NCI-H2107 treated with DMSO at 0.1 percent for 48 hours (cell line): ENCODE measurements around the gene INO80E.

Source experiments
- DNase-seq: peaks from one replicate; lab custom pipeline; 2025; ENCODE audit not compliant: unreplicated experiment; lab: John Stamatoyannopoulos, UW

Gene INO80E

GRCh38 chr16:29992344-29992967 lies 3.6 kb upstream of the INO80E start:
- no peak for DNase-seq

GRCh38 chr16:29993191-29993902 lies 2.7 kb upstream of the INO80E start:
- no peak for DNase-seq

- DNase-seq = no peak
Observed at GRCh38 chr16:29993903-29994599, 2.0 kb upstream of the INO80E start.

- DNase-seq = no peak
Observed at GRCh38 chr16:29994600-29995323, 1.3 kb upstream of the INO80E start.

- peak; percentile 70 for DNase-seq
Observed at GRCh38 chr16:29995324-29995910, 624 bp upstream of the INO80E start, which contains the start of gene HIRIP3. Gene HIRIP3 (minus strand): TSS chr16:29995617. CDS start chr16:29995605, 12 bp downstream.

- no peak for DNase-seq
Observed at GRCh38 chr16:29996766-29997250, 767 bp downstream of the INO80E start.

GRCh38 chr16:29999605-30000004 lies 3.6 kb downstream of the INO80E start:
- DNase-seq = no peak

GRCh38 chr16:30000735-30001631 lies 4.9 kb downstream of the INO80E start:
- DNase-seq = peak; percentile 50

- DNase-seq = no peak
Observed at GRCh38 chr16:30002614-30003346, 6.7 kb downstream of the INO80E start.

GRCh38 chr16:30003670-30004423 lies 7.8 kb downstream of the INO80E start:
- peak; percentile 68 for DNase-seq

GRCh38 chr16:30004424-30004776 lies 8.4 kb downstream of the INO80E start:
- no peak for DNase-seq

GRCh38 chr16:30004811-30005242 lies 8.8 kb downstream of the INO80E start:
- DNase-seq = peak; percentile 58

- no peak for DNase-seq
Observed at GRCh38 chr16:30005341-30006094, 9.5 kb downstream of the INO80E start.

- no peak for DNase-seq
Observed at GRCh38 chr16:30006095-30006473, 10.0 kb downstream of the INO80E start.

GRCh38 chr16:30006659-30007377 lies 10.8 kb downstream of the INO80E start:
- no peak for DNase-seq

- no peak for DNase-seq
Observed at GRCh38 chr16:30007378-30007895, 11.4 kb downstream of the INO80E start.
